DND-41 (cell line): ENCODE results near the gene SLC2A2.

Experiments used
- CTCF ChIP-seq: IDR thresholded peaks from 2 replicates; pipeline ENCODE4 v1.5.1; 2012; ENCODE audit warnings: borderline replicate concordance, low read length, moderate library complexity, mild to moderate bottlenecking; ENCODE audit not compliant: poor library complexity, severe bottlenecking; ENCODE audit errors: extremely low read depth
- EZH2 ChIP-seq: IDR thresholded peaks from 3 replicates; pipeline ENCODE4 v1.6.1; 2012; ENCODE audit warnings: borderline replicate concordance, low read depth, mild to moderate bottlenecking, moderate library complexity, low read length, inconsistent platforms; ENCODE audit not compliant: severe bottlenecking

- TF ChIP-seq EZH2 = no peak
- no peak for TF ChIP-seq CTCF
Observed at GRCh38 chr3:170989100-170989648, 37.3 kb downstream of the SLC2A2 start.
